Measurements from ENCODE around the gene QSOX1. TPM values are rescaled to one million over a fixed set of nuclear protein-coding genes. Genes with fewer than 3 reads are reported as not detected.

QSOX1 gene
- total and polyA plus RNA-seq, 9 of the 15 experiments (the other 6 are each of a cell fraction or from before 2014, with no cell fraction given) = 4.0 to 53.1 (median 15.0) TPM

- TF ChIP-seq, protein P1, sequence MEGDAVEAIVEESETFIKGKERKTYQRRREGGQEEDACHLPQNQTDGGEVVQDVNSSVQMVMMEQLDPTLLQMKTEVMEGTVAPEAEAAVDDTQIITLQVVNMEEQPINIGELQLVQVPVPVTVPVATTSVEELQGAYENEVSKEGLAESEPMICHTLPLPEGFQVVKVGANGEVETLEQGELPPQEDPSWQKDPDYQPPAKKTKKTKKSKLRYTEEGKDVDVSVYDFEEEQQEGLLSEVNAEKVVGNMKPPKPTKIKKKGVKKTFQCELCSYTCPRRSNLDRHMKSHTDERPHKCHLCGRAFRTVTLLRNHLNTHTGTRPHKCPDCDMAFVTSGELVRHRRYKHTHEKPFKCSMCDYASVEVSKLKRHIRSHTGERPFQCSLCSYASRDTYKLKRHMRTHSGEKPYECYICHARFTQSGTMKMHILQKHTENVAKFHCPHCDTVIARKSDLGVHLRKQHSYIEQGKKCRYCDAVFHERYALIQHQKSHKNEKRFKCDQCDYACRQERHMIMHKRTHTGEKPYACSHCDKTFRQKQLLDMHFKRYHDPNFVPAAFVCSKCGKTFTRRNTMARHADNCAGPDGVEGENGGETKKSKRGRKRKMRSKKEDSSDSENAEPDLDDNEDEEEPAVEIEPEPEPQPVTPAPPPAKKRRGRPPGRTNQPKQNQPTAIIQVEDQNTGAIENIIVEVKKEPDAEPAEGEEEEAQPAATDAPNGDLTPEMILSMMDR (IDR thresholded peaks at IDR 0.05 in 2 of 3, conservative IDR thresholded peaks at IDR 0.05 in 1 of 3; ENCODE audit: insufficient read depth in 2 of 3, low read depth in 1 of 3, low read length in 3 of 3) = peak; percentile 43 to 64 (median 60)
- TF ChIP-seq SOX6 (IDR thresholded peaks at IDR 0.05) (no peak), RUNX1 (IDR thresholded peaks at IDR 0.05; ENCODE audit: low read depth) (no peak), MAFG (tag; conservative IDR thresholded peaks at IDR 0.05) (peak; percentile 59), ZNF12 (CRISPR knock-in tag; IDR thresholded peaks at IDR 0.05) (no peak), DPF2 (IDR thresholded peaks at IDR 0.05) (0 out of 2 replicates have a peak, but pooled peaks have one; percentile 27), NFATC3 (IDR thresholded peaks at IDR 0.05) (no peak), ATF1 (CRISPR knock-in tag; IDR thresholded peaks at IDR 0.05) (no peak), ATF1 (tag; IDR thresholded peaks at IDR 0.05) (peak; percentile 35; the same call in 1 of the 2 replicates), C11orf30 (IDR thresholded peaks at IDR 0.05; ENCODE audit: low read depth) (peak; percentile 76), MEIS2 (IDR thresholded peaks at IDR 0.05; ENCODE audit: partially characterized antibody) (peak; percentile 20), RB1 (IDR thresholded peaks at IDR 0.05; ENCODE audit: low read depth) (no peak), CREM (IDR thresholded peaks at IDR 0.05; ENCODE audit: low read depth) (peak; percentile 56; the same call in 1 of the 2 replicates), MAFF (IDR thresholded peaks at IDR 0.05; ENCODE audit: low read length) (peak; percentile 53), BHLHE40 (IDR thresholded peaks at IDR 0.05; ENCODE audit: low read length) (0 out of 2 replicates have a peak, but pooled peaks have one; percentile 14)
- TF ChIP-seq, protein P2, sequence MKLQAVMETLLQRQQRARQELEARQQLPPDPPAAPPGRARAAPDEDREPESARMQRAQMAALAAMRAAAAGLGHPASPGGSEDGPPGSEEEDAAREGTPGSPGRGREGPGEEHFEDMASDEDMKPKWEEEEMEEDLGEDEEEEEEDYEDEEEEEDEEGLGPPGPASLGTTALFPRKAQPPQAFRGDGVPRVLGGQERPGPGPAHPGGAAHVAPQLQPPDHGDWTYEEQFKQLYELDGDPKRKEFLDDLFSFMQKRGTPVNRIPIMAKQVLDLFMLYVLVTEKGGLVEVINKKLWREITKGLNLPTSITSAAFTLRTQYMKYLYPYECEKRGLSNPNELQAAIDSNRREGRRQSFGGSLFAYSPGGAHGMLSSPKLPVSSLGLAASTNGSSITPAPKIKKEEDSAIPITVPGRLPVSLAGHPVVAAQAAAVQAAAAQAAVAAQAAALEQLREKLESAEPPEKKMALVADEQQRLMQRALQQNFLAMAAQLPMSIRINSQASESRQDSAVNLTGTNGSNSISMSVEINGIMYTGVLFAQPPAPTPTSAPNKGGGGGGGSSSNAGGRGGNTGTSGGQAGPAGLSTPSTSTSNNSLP (IDR thresholded peaks at IDR 0.05; ENCODE audit: borderline replicate concordance, low read depth, low read length) = peak; percentile 81; the same call in 1 of the 2 replicates
Observed at GRCh38 chr1:180181048-180181447, 26.4 kb downstream of the QSOX1 start (continued).

Measured in K562 (cell line).